Neuronal stem cell (in vitro differentiated cells): ENCODE data around the gene SDCCAG8.

Experiments used
- DNase-seq: peaks from one replicate; pipeline ENCODE4 v3.0.0-alpha.2; 2013; ENCODE audit warnings: low spot score
- H2AFZ ChIP-seq: one replicate; pipeline ENCODE4 v1.6.1; 2013; ENCODE audit warnings: mild to moderate bottlenecking, low read length, inconsistent platforms
- H2AK5ac ChIP-seq: 2 replicates; pipeline ENCODE4 v1.6.1; 2013; ENCODE audit warnings: low read depth, mild to moderate bottlenecking, inconsistent platforms, low read length, moderate library complexity, mixed read lengths
- H2BK120ac ChIP-seq: 2 replicates; pipeline ENCODE4 v1.6.1; 2013; ENCODE audit warnings: low read depth, mild to moderate bottlenecking, inconsistent platforms, low read length, moderate library complexity, mixed read lengths
- H2BK12ac ChIP-seq: one replicate; pipeline ENCODE4 v1.6.1; 2013; ENCODE audit warnings: low read length, inconsistent platforms
- H2BK15ac ChIP-seq: 2 replicates; pipeline ENCODE4 v1.6.1; 2013; ENCODE audit warnings: mild to moderate bottlenecking, low read length, inconsistent platforms, mixed read lengths
- H2BK5ac ChIP-seq: one replicate; pipeline ENCODE4 v1.6.1; 2013; ENCODE audit warnings: inconsistent platforms, mild to moderate bottlenecking, low read length, moderate library complexity
- H3K14ac ChIP-seq: one replicate; pipeline ENCODE4 v1.6.1; 2013; ENCODE audit warnings: low read length, inconsistent platforms
- H3K18ac ChIP-seq: 2 replicates; pipeline ENCODE4 v1.6.1; 2013; ENCODE audit warnings: low read length, inconsistent platforms
- H3K23ac ChIP-seq: 2 replicates; pipeline ENCODE4 v1.6.1; 2013; ENCODE audit warnings: low read depth, mild to moderate bottlenecking, mixed read lengths, low read length, inconsistent platforms; ENCODE audit not compliant: poor library complexity
- H3K27ac ChIP-seq: replicated peaks from 3 replicates; pipeline ENCODE4 v1.5.1; 2013; ENCODE audit warnings: low read length, inconsistent platforms
- H3K27me3 ChIP-seq, 3 experiments: 2 replicates each; pipeline ENCODE4 v1.6.1; 2013; ENCODE audit warnings: low read length in 3 of 3, mild to moderate bottlenecking in 2 of 3, inconsistent platforms in 1 of 3, low read depth in 1 of 3, mixed read lengths in 1 of 3, moderate library complexity in 1 of 3; ENCODE audit not compliant: control insufficient read depth in 3 of 3, insufficient read depth in 3 of 3
- H3K36me3 ChIP-seq, 2 donors: replicated peaks in 1 of 2; 2 replicates each; pipeline ENCODE4 v1.6.1; 2013; ENCODE audit warnings: low read length in 2 of 2; ENCODE audit not compliant: control insufficient read depth in 2 of 2, insufficient read depth in 2 of 2
- H3K4ac ChIP-seq: 2 replicates; pipeline ENCODE4 v1.6.1; 2013; ENCODE audit warnings: inconsistent platforms, mild to moderate bottlenecking, low read length, moderate library complexity
- H3K4me1 ChIP-seq, 2 donors: 1 replicate in 1 of 2; 2 replicates in 1 of 2; pipeline ENCODE4 v1.6.1; 2013; ENCODE audit warnings: low read length in 2 of 2, low read depth in 1 of 2; ENCODE audit not compliant: control insufficient read depth in 2 of 2, insufficient read depth in 1 of 2
- H3K4me2 ChIP-seq: one replicate; pipeline ENCODE4 v1.6.1; 2013; ENCODE audit warnings: mild to moderate bottlenecking, low read length, inconsistent platforms; ENCODE audit not compliant: insufficient read depth, poor library complexity, severe bottlenecking
- H3K4me3 ChIP-seq, 2 donors: 2 replicates each; pipeline ENCODE4 v1.5.1; 2013; ENCODE audit warnings: low read length in 2 of 2, mild to moderate bottlenecking in 2 of 2, inconsistent platforms in 1 of 2, moderate library complexity in 1 of 2
- H3K79me1 ChIP-seq: one replicate; pipeline ENCODE4 v1.6.1; 2013; ENCODE audit warnings: low read depth, mild to moderate bottlenecking, inconsistent platforms, low read length, moderate library complexity
- H3K9ac ChIP-seq: one replicate; pipeline ENCODE4 v1.6.1; 2013; ENCODE audit warnings: mild to moderate bottlenecking, low read depth, low read length, inconsistent platforms; ENCODE audit not compliant: poor library complexity
- H3K9me3 ChIP-seq, 2 donors: replicated peaks in 1 of 2; 2 replicates each; pipeline versions ENCODE3 to v1.6.1; 2013; ENCODE audit warnings: low read length in 2 of 2, mild to moderate bottlenecking in 2 of 2, inconsistent platforms in 1 of 2, low read depth in 1 of 2, mixed read lengths in 1 of 2, moderate library complexity in 1 of 2; ENCODE audit not compliant: control insufficient read depth in 2 of 2, insufficient read depth in 1 of 2
- H4K8ac ChIP-seq: one replicate; pipeline ENCODE4 v1.6.1; 2013; ENCODE audit warnings: low read depth, mild to moderate bottlenecking, inconsistent platforms, low read length, moderate library complexity
- H4K91ac ChIP-seq: one replicate; pipeline ENCODE4 v1.6.1; 2013; ENCODE audit warnings: low read length, low read depth, mild to moderate bottlenecking, inconsistent platforms; ENCODE audit not compliant: poor library complexity
- WGBS, 2 donors: extraction: QIAGEN DNeasy Blood & Tissue Kit; methylation state at CpG; one replicate each; pipeline ENCODE4 v1.1.7; 2013; ENCODE audit warnings: missing lambda C conversion rate in 2 of 2, mixed read lengths in 1 of 2; ENCODE audit not compliant: insufficient read length in 2 of 2, insufficient replicate concordance in 1 of 2; ENCODE audit errors: extremely low coverage in 2 of 2; 5-methylcytosine and 5-hydroxymethylcytosine counted together

Gene SDCCAG8

GRCh38 chr1:243490748-243491686, 235.2 kb downstream of the SDCCAG8 start:
- Histone ChIP-seq H2AFZ (no peak overlapping the region), H4K8ac (no peak overlapping the region), H3K27me3 (no peaks in the 10 kb centered on the region), H3K4me3 (no peak overlapping the region), H4K91ac (no peak overlapping the region), H2BK15ac (no peak overlapping the region), H3K36me3 (peaks cover 0 to 2% of the 10 kb centered on the region in 2 donors), H3K9ac (no peak overlapping the region), H3K4me2 (no peak overlapping the region), H3K14ac (no peak overlapping the region), H3K4ac (no peak overlapping the region), H2BK120ac (no peak overlapping the region), H2AK5ac (peak overlapping the region; percentile 1), H3K79me1 (no peaks in the 10 kb centered on the region), H3K18ac (peak overlapping the region; percentile 81), H3K4me1 (peaks cover 0 to 13% of the 10 kb centered on the region in 2 donors), H2BK12ac (no peak overlapping the region), H3K9me3 (peaks cover 2 to 8% of the 10 kb centered on the region in 2 donors), H3K27ac (no peak overlapping the region), H2BK5ac (no peak overlapping the region), H3K23ac (no peak overlapping the region)
- DNase-seq: no peak
- no CpG with 5 or more reads among the region's 8 CpGs for WGBS, 2 donors

GRCh38 chr1:243493156-243494129, 237.6 kb downstream of the SDCCAG8 start:
- H2BK15ac ChIP-seq: no peak overlapping the region
- H3K23ac ChIP-seq: no peak overlapping the region
- no peak overlapping the region for H3K4ac ChIP-seq
- H3K14ac ChIP-seq: no peak overlapping the region
- no peak overlapping the region for H2BK5ac ChIP-seq
- H2BK12ac ChIP-seq: no peak overlapping the region
- H3K18ac ChIP-seq: peak overlapping the region; percentile 66
- H3K27ac ChIP-seq: no peak overlapping the region
- H3K4me3 ChIP-seq: no peak overlapping the region
- no peak overlapping the region for H2BK120ac ChIP-seq
- no peak for DNase-seq
- H2AFZ ChIP-seq: no peak overlapping the region
- no peak overlapping the region for H2AK5ac ChIP-seq
- peaks cover 6 to 21% of the 10 kb centered on the region in 2 donors for H3K4me1 ChIP-seq
- H3K79me1 ChIP-seq: no peaks in the 10 kb centered on the region
- H3K9ac ChIP-seq: no peak overlapping the region
- no peak overlapping the region for H3K4me2 ChIP-seq
- no peak overlapping the region for H4K8ac ChIP-seq
- no peaks in the 10 kb centered on the region for H3K27me3 ChIP-seq
- no CpG with 5 or more reads among the region's 14 CpGs for WGBS, 2 donors
- H3K36me3 ChIP-seq: peaks cover 0 to 2% of the 10 kb centered on the region in 2 donors
- H4K91ac ChIP-seq: no peak overlapping the region
- H3K9me3 ChIP-seq: peaks cover 0 to 8% of the 10 kb centered on the region in 2 donors

- no CpG with 5 or more reads among the region's 15 CpGs for WGBS, 2 donors
- peak overlapping the region; percentile 98 for H4K8ac ChIP-seq
Measured at GRCh38 chr1:243494741-243495431, 239.0 kb downstream of the SDCCAG8 start.

More at GRCh38 chr1:243494741-243495431, 239.0 kb downstream of the SDCCAG8 start:
- H4K91ac ChIP-seq: no peak overlapping the region
- no peak overlapping the region for H2BK5ac ChIP-seq
- H3K23ac ChIP-seq: peak overlapping the region; percentile 76
- no peak overlapping the region for H3K4me3 ChIP-seq
- no peak overlapping the region for H3K14ac ChIP-seq
- no peak for DNase-seq
- H3K27ac ChIP-seq: no peak overlapping the region
- H3K4ac ChIP-seq: peak overlapping the region; percentile 59
- no peaks in the 10 kb centered on the region for H3K79me1 ChIP-seq
- H2BK15ac ChIP-seq: peak overlapping the region; percentile 79
- no peak overlapping the region for H2AFZ ChIP-seq
- H3K4me1 ChIP-seq: peaks cover 6 to 13% of the 10 kb centered on the region in 2 donors
- peaks cover 0 to 4% of the 10 kb centered on the region in 2 donors for H3K36me3 ChIP-seq
- H3K18ac ChIP-seq: peak overlapping the region; percentile 85
- H2AK5ac ChIP-seq: peak overlapping the region; percentile 80
- no peak overlapping the region for H3K4me2 ChIP-seq
- no peak overlapping the region for H2BK120ac ChIP-seq
- H3K9ac ChIP-seq: peak overlapping the region; percentile 61
- no peaks in the 10 kb centered on the region for H3K27me3 ChIP-seq
- peaks cover 0 to 8% of the 10 kb centered on the region in 2 donors for H3K9me3 ChIP-seq
- peak overlapping the region; percentile 80 for H2BK12ac ChIP-seq
